ENCODE data around the gene SUZ12.
"Not testable (repeated sequence)": the region's sequence is repeated elsewhere in the genome, so short reads cannot be mapped to it uniquely, and the experiment has no call there.

SUZ12 gene

GRCh38 chr17:32033223-32033622 is 96.4 kb downstream of the SUZ12 start:
- intact Hi-C loops (cut with DNase I) = no loop called here
- DNase-seq = no peak

- intact Hi-C loops (cut with DNase I); DNase-seq: not testable (repeated sequence)
Observed at GRCh38 chr17:32033812-32034211, 97.0 kb downstream of the SUZ12 start.

DNA sequence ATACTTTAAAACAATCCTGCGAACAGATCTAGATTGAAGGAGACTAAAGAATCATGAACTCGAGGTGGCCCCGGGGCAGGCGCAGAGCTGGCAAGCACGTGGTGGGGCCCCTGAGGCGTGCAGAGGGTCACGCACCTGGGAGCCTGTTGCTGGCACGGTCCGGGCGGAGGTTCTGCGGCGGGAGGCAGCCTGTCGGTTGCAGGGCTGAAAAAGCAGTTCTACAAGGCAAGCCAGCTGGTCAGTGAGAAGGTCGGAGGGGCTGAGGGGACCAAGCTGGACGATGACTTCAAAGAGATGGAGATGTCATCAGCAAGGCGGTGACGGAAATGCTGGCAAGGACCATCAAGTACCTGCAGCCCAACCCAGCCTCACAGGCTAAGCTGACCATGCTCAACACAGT is 103.4 kb downstream of the SUZ12 start:
- intact Hi-C loops (cut with DNase I) = not testable (repeated sequence)
- peak in 1 of 10 donors; percentile 63 for DNase-seq

GRCh38 chr17:32041306-32041875 is 104.6 kb downstream of the SUZ12 start:
- intact Hi-C loops (cut with DNase I) = not testable (repeated sequence)

GRCh38 chr17:32042266-32042665 is 105.5 kb downstream of the SUZ12 start:
- intact Hi-C loops (cut with DNase I); DNase-seq: not testable (repeated sequence)

More at GRCh38 chr17:32041306-32041875, 104.6 kb downstream of the SUZ12 start:
- peak in 1 of 10 donors; percentile 79 for DNase-seq

DNA sequence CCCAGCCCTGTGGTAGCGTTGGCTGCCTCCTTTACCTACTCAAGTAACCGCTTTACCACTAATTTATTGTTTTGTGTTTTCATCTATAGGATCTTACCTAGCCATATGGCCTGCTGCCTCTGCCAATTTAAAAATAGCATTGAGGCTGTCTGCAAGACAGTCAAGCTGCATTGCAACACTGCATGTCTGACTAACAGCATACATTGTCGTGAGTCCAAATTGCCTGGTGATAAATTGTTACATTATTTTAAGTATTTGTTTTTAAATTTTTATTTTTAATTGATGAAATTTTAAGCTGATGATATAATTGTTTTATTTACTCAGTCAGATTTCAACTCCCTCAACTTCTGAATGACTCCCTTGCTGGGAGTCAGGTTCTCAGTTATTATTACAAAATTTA is 108.8 kb downstream of the SUZ12 start:
- DNase-seq; intact Hi-C loops (cut with DNase I): not testable (repeated sequence)

GRCh38 chr17:32047663-32048062 is 110.9 kb downstream of the SUZ12 start:
- intact Hi-C loops (cut with DNase I); DNase-seq: not testable (repeated sequence)

Measured in posterior cingulate gyrus (tissue), 11 donors.